ENCODE results near the gene OR2T6.
"Not testable (repeated sequence)": the region's sequence is repeated elsewhere in the genome, so short reads cannot be mapped to it uniquely, and the experiment has no call there.

GRCh38 chr1:248439283-248439682 lies 63.7 kb downstream of the OR2T6 start:
- not testable (repeated sequence) for TF ChIP-seq CTCF, EP300, POLR2AphosphoS5 (IDR thresholded peaks at IDR 0.05)
